ENCODE data around the gene PLEK.
"Not testable (repeated sequence)": the region's sequence is repeated elsewhere in the genome, so short reads cannot be mapped to it uniquely, and the experiment has no call there.

PLEK gene

DNA sequence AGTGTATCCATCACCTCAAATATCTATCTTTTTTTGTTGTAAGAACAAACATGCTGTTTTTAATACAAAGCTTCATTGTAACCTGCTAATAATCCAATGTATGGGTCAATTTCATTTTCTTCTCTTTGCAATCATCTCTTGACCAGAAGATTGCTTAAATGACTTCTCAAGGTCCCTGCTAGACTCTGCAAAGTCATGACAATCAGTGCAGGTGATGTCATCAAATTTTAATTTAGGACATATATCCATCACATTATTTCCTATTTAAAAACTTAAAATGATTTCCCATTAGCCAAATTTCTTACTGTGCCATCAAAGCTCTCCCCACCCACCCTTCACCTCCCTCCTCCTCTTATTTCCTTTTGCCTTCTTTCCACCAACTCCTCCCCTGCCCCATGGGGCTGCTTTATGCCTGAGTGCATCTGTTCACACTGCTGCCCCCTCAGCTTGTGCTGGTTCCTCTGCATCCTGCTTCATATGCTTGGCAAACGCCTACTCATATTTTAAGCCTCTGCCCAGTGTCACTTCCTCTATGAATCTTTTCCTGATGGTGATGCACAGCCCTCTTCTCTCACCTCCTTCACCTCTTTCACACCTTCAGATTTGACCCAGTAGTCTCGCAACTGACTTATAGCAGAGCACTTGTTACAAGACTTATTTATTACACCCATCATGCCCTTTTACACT lies 20.3 kb downstream of the PLEK start:
- DNase-seq (ENCODE audit: low read depth): no peak

- no peak for DNase-seq (ENCODE audit: low read depth)
These were observed 20.8 kb downstream of the PLEK start for GRCh38 chr2:68385907-68386287.

- no peak for DNase-seq (ENCODE audit: low read depth)
These were observed 21.3 kb downstream of the PLEK start for GRCh38 chr2:68386365-68386764.

- DNase-seq (ENCODE audit: low read depth): no peak
These were observed 22.6 kb downstream of the PLEK start for GRCh38 chr2:68387408-68388350.

DNA sequence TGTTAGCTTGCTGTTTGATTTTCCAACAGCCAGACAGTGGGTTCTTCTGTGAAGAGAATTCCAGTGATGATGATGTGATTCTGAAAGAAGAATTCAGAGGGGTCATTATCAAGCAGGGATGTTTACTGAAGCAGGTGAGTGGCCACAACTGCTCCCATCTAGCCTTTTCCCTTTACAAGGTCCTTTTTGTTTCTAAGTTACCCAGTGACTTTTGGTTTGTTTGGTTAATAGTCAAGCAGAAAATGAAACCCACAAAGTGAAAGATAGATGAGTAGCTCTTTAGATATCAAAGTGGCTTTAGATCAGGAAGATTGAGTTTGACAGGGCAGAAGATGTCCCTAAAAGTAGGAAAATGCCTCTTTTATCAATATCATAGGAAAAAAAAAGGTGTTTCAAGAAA lies 23.3 kb downstream of the PLEK start:
- no peak for DNase-seq (ENCODE audit: low read depth)

DNA sequence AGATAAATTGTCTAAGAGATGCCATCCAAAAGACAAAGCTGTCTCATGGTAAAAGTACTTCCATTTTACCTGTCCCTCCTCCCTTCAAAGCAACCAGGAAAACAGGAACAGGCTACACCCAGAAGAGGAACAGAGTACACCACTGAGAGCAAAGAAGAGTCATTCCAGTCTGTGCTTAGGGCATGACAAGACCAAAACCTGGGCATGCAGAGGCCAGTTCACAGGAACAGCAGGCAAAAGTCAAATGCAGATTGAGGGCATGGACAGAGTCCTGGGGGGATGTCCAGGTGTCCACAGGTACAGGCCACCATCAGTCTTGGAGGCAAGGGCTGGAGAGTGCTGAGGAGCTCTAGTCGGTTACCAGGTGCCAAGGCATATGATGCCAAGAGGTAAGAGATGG lies 23.7 kb downstream of the PLEK start:
- DNase-seq (ENCODE audit: low read depth): no peak

DNA sequence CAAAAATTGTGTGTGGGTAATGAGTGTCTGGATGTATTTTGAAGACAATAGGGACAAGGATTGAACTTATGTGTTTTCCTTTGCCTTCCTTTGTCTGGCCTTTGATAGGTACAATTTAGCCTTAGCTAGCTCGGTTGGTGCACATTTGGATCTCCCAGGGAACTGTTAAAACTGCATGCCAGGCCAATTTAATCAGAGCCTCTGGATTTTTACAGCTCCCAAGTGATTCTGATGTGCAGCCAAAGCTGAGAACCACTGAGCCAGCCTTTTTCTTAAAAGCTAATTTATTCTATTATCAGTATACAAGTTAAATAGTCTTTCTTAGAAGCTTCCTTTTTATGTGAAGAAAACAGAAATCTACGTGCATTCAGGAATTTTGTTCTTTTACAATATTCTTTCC lies 25.0 kb downstream of the PLEK start:
- no peak for DNase-seq (ENCODE audit: low read depth)

- no peak for DNase-seq (ENCODE audit: low read depth)
These were observed 25.5 kb downstream of the PLEK start for GRCh38 chr2:68390586-68390985.

DNA sequence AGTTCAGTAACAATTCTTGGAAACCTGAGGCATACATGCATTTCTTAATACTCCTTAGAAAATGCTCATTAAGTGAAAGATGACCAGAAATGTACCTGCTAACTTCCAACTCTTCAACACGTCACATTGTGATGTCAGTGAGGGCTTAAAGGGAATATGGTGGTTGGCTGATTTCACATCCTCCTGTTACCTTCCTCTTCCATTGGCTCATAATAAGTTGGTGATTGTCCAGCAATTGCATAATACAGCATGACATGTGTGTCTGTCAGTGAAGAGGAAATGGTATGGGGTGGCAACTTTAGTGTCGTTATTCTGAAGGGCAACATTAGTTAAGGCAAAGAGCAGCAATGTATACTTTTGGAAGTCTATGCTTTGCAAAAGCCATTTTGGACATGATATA lies 26.0 kb downstream of the PLEK start:
- DNase-seq (ENCODE audit: low read depth): no peak

DNA sequence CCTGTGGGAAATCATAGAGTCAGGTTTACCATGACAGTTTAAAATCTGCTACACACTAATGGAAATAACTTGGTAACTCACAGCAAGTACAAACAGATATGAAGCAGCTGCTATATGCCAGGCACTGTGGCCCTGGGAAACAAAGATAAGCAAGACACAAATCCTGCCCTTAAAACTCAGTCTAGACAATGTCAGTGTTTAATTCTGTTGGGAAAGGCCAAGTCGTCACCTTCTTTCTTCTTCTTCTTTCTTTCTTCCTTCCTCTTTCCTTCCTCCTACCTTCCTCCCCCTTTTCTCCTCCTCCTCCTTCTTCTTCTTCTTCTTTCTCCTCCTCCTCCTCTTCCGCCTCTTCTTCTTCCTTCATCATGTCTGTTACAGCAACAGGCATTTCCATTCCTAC lies 26.8 kb downstream of the PLEK start:
- DNase-seq (ENCODE audit: low read depth): no peak

DNA sequence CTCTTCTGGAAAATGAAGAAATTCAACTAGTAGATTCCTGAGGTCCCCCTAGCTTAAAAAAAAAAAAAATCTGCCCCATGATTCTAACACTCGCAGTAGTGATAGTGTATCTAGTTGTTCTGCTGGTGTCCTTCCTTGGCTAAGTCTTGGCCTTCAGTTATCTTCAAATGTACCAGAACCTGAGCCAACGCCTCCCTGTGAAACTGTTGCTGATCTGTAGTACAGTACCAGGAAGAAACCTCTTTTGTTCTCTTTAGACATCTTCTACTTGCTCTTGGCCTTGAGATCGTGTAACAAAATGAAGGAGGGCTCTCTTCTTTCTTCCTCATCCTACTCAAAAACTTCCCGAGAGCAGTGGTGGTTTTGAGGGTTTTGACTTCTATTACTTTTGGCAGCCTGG lies 31.0 kb downstream of the PLEK start:
- DNase-seq (ENCODE audit: low read depth): no peak

DNA sequence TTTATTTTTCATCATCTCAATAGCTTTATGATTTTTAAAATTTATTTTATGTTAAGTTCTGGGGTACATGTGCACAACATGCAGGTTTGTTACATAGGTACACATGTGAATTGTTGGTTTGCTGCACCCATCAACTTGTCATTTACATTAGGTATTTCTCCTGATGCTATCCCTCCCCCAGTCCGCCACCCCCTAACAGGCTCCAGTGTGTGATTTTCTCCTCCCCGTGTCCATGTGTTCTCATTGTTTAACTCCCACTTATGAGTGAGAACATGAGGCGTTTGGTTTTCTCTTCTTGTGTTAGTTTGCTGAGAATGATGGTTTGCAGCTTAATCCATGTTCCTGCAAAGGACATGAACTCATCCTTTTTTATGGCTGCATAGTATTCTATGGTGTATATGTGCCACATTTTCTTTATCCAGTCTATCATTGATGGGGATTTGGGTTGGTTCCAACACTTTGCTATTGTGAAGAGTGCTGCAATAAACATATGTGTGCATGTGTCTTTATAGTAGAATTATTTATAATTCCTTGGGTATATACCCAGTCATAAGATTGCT lies 32.7 kb downstream of the PLEK start:
- DNase-seq (ENCODE audit: low read depth): not testable (repeated sequence)

- no peak for DNase-seq (ENCODE audit: low read depth)
These were observed 38.1 kb downstream of the PLEK start for GRCh38 chr2:68403199-68403644.

DNA sequence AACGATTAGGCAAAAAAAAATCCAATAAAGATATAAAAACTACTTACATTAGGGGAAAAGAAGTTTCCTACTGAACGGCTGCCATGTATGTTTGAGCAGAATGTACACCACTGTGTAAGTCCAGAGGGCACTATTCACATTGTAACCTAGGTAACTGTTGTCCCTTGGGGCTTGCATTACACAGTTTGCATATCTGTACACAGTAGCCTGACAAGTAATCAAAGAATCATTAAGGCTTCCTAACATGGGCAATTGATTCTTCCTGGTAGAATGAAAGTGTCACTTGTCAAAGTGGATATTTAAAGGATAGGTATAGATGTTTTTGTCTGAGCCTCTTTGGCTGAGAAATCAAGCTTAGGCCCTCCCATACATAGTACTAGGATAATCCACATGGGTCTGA lies 39.1 kb downstream of the PLEK start:
- DNase-seq (ENCODE audit: low read depth): no peak

DNA sequence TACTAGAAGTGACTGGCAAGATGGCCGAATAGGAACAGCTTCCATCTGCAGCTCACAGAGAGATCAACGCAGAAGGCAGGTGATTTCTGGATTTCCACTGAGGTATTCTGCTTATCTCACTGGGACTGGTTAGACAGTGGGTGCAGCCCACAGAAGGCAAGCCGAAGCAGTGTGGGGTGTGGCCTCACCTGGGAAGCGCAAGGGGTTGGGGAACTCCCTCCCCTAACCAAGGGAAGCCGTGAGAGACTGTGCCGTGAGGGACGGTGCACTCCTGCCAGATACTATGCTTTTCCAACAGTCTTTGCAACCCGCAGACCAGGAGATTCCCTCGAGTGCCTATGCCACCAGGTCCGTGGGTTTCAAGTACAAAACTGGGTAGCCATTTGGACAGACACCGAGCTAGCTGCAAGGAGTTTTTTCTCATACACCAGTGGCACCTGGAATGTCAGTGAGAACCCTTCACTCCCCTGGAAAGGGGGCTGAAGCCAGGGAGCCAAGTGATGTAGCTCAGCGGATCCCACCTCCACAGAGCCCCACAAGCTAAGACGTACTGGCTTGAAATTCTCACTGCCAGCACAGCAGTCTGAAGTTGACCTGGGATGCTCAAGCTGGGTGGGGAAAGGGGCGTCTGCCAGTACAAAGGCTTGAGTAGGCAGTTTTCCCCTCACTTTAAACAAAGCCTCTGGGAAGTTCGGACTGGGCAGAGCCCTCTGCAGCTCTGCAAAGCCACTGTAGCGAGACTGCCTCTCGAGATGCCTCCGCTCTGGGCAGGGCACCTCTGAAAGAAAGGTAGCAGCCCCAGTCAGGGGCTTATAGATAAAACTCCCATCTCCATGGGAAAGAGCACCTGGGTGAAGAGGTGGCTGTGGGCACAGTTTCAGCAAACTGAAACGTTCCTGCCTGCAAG lies 40.1 kb downstream of the PLEK start:
- no peak for DNase-seq (ENCODE audit: low read depth)

- no peak for DNase-seq (ENCODE audit: low read depth)
These were observed 46.5 kb downstream of the PLEK start for GRCh38 chr2:68411397-68412126.

GRCh38 chr2:68412127-68412819 lies 47.2 kb downstream of the PLEK start:
- no peak for DNase-seq (ENCODE audit: low read depth)

GRCh38 chr2:68413466-68413865 lies 48.4 kb downstream of the PLEK start:
- no peak for DNase-seq (ENCODE audit: low read depth)

GRCh38 chr2:68414452-68414851 lies 49.4 kb downstream of the PLEK start:
- DNase-seq (ENCODE audit: low read depth): no peak

DNA sequence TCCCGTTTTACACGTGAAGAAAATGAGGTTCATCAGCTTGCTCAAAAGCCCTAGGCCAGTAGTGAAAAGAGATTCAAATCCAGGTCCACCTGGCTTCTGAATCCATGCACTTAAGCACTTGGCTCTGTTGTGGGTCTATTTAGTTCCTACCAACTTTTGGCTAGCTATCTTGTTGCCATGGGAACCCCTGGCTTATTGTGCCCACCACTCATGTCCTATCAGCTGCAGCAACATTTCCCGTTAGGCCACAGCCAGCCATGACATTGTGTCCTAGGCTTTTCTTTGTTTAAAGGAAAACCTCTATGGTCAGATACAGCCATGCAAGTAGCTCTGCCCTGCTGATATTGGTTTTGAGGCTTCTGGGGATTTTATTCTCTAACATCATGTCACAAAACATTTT lies 49.8 kb downstream of the PLEK start:
- no peak for DNase-seq (ENCODE audit: low read depth)

GRCh38 chr2:68415521-68415920 lies 50.4 kb downstream of the PLEK start:
- DNase-seq (ENCODE audit: low read depth): no peak

Measured in GM04504 (cell line).